MM.1S (cell line): Measurements from ENCODE around the gene MAP3K2.

ENCODE experiments used
- DNase-seq: peaks from one replicate; pipeline ENCODE4 v3.0.0-alpha.2; 2015
- H2AFZ ChIP-seq: fragments of 300-600 bp; sonication (generic); 2 replicates; pipeline ENCODE4 v1.6.0; 2016; ENCODE audit warnings: antibody characterized with exemption, low read length
- H3F3A ChIP-seq: fragments of 300-600 bp; sonication (generic); 2 replicates; pipeline ENCODE4 v1.6.1; 2016; ENCODE audit warnings: mild to moderate bottlenecking, antibody characterized with exemption, low read length, moderate library complexity, mixed read lengths; ENCODE audit not compliant: insufficient read depth
- H3K27ac ChIP-seq: fragments of 300-600 bp; sonication (generic); 2 replicates; pipeline ENCODE4 v1.5.1; 2016; ENCODE audit warnings: mild to moderate bottlenecking, low read length
- H3K27me3 ChIP-seq: fragments of 300-600 bp; sonication (generic); replicated peaks from 2 replicates; pipeline ENCODE4 v1.6.0; 2016; ENCODE audit warnings: low read length; ENCODE audit not compliant: insufficient read depth
- H3K36me3 ChIP-seq: fragments of 300-600 bp; sonication (generic); replicated peaks from 2 replicates; pipeline ENCODE4 v1.6.1; 2016; ENCODE audit warnings: mild to moderate bottlenecking, low read length, mixed read lengths; ENCODE audit not compliant: insufficient read depth
- H3K4me1 ChIP-seq: fragments of 300-600 bp; sonication (generic); 2 replicates; pipeline ENCODE4 v1.6.1; 2016; ENCODE audit warnings: low read length, mixed read lengths
- H3K4me2 ChIP-seq: fragments of 300-600 bp; sonication (generic); 2 replicates; pipeline ENCODE4 v1.6.0; 2016; ENCODE audit warnings: low read depth, low read length
- H3K4me3 ChIP-seq: fragments of 300-600 bp; sonication (generic); 2 replicates; pipeline ENCODE4 v1.5.1; 2016; ENCODE audit warnings: low read length, mixed read lengths
- H3K79me2 ChIP-seq: fragments of 300-600 bp; sonication (generic); 2 replicates; pipeline ENCODE4 v1.6.1; 2016; ENCODE audit warnings: mixed run types, low read length, mixed read lengths
- H3K9ac ChIP-seq: fragments of 300-600 bp; sonication (generic); 2 replicates; pipeline ENCODE4 v1.6.1; 2016; ENCODE audit warnings: low read length, mixed read lengths
- H3K9me2 ChIP-seq: fragments of 300-600 bp; sonication (generic); replicated peaks from 2 replicates; pipeline ENCODE4 v1.6.1; 2016; ENCODE audit warnings: mild to moderate bottlenecking, low read length, mixed read lengths; ENCODE audit not compliant: insufficient read depth
- H3K9me3 ChIP-seq: fragments of 300-600 bp; sonication (generic); replicated peaks from 2 replicates; pipeline ENCODE4 v1.6.1; 2016; ENCODE audit warnings: mild to moderate bottlenecking, low read length, mixed read lengths; ENCODE audit not compliant: insufficient read depth
- H4K20me1 ChIP-seq: fragments of 300-600 bp; sonication (generic); 2 replicates; pipeline ENCODE4 v1.6.1; 2016; ENCODE audit warnings: mild to moderate bottlenecking, low read length, moderate library complexity, mixed read lengths; ENCODE audit not compliant: insufficient read depth
- CTCF ChIP-seq: fragments of 300-600 bp; sonication (generic); IDR thresholded peaks from 2 replicates; pipeline ENCODE4 v1.5.1; 2016; ENCODE audit warnings: antibody characterized with exemption, low read length, mixed read lengths
- EZH2 ChIP-seq: fragments of 300-600 bp; sonication (generic); optimal IDR thresholded peaks from 2 replicates; pipeline ENCODE3; 2017; ENCODE audit warnings: low read depth, mild to moderate bottlenecking, antibody characterized with exemption, low read length, mixed read lengths
- EZH2phosphoT487 ChIP-seq: fragments of 300-600 bp; sonication (generic); IDR thresholded peaks from 2 replicates; pipeline ENCODE4 v1.6.1; 2018; ENCODE audit warnings: antibody characterized with exemption, low read length

Gene MAP3K2

DNA sequence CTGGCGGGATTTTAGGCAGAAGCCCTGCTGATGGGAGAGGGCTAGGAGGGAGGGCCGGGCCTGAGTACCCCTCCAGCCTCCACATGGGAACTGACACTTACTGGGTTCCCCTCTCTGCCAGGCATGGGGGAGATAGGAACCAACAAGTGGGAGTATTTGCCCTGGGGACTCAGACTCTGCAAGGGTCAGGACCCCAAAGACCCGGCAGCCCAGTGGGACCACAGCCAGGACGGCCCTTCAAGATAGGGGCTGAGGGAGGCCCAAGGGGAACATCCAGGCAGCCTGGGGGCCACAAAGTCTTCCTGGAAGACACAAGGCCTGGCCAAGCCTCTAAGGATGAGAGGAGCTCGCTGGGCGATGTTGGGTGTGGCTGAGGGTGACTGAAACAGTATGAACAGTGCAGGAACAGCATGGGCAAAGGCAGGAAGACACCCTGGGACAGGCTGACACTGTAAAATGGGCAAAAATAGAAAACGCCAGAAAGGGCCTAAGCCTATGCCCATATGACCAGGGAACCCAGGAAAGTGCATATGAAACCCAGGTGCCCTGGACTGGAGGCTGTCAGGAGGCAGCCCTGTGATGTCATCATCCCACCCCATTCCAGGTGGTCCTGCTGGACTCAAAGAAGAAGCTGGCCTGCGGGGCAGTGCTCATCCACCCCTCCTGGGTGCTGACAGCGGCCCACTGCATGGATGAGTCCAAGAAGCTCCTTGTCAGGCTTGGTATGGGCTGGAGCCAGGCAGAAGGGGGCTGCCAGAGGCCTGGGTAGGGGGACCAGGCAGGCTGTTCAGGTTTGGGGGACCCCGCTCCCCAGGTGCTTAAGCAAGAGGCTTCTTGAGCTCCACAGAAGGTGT is 39.0 kb upstream of the MAP3K2 start:
- DNase-seq, result no peak
- Histone ChIP-seq H3K4me1 (no peaks in the 10 kb centered on the region), H3K4me3 (no peak overlapping the region), H3K79me2 (no peaks in the 10 kb centered on the region), H3K9me3 (no peaks in the 10 kb centered on the region), H3K36me3 (no peaks in the 10 kb centered on the region), H3F3A (no peaks in the 10 kb centered on the region), H3K27me3 (peaks cover 5% of the 10 kb centered on the region; the same call in 1 of the 2 replicates), H2AFZ (no peak overlapping the region), H4K20me1 (no peaks in the 10 kb centered on the region), H3K9me2 (no peaks in the 10 kb centered on the region), H3K4me2 (no peak overlapping the region), H3K9ac (no peak overlapping the region), H3K27ac (no peak overlapping the region)
- TF ChIP-seq EZH2, result no peak
- no peak for TF ChIP-seq EZH2phosphoT487

DNA sequence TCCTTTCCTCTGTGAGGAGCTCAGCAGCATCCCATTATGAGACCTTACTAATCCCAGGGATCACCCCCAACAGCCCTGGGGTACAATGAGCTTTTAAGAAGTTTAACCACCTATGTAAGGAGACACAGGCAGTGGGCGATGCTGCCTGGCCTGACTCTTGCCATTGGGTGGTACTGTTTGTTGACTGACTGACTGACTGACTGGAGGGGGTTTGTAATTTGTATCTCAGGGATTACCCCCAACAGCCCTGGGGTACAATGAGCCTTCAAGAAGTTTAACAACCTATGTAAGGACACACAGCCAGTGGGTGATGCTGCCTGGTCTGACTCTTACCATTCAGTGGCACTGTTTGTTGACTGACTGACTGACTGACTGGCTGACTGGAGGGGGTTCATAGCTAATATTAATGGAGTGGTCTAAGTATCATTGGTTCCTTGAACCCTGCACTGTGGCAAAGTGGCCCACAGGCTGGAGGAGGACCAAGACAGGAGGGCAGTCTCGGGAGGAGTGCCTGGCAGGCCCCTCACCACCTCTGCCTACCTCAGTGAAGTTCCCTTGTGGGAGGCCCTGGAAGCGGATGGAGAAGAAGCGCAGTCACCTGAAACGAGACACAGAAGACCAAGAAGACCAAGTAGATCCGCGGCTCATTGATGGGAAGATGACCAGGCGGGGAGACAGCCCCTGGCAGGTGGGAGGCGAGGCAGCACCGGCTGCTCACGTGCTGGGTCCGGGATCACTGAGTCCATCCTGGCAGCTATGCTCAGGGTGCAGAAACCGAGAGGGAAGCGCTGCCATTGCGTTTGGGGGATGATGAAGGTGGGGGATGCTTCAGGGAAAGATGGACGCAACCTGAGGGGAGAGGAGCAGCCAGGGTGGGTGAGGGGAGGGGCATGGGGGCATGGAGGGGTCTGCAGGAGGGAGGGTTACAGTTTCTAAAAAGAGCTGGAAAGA is 38.0 kb upstream of the MAP3K2 start:
- no peaks in the 10 kb centered on the region for H3K4me1 ChIP-seq
- H3K27me3 ChIP-seq, result peaks cover 5% of the 10 kb centered on the region; the same call in 1 of the 2 replicates
- DNase-seq, result no peak
- no peaks in the 10 kb centered on the region for H3K79me2 ChIP-seq
- H3F3A ChIP-seq, result no peaks in the 10 kb centered on the region
- no peaks in the 10 kb centered on the region for H3K9me2 ChIP-seq
- TF ChIP-seq CTCF (no peak), EZH2 (no peak), EZH2phosphoT487 (no peak)
- H2AFZ ChIP-seq, result no peak overlapping the region
- no peak overlapping the region for H3K9ac ChIP-seq
- H3K4me3 ChIP-seq, result no peak overlapping the region
- H3K36me3 ChIP-seq, result no peaks in the 10 kb centered on the region
- H3K27ac ChIP-seq, result no peak overlapping the region
- H3K9me3 ChIP-seq, result no peaks in the 10 kb centered on the region
- H4K20me1 ChIP-seq, result no peaks in the 10 kb centered on the region
- no peak overlapping the region for H3K4me2 ChIP-seq

DNA sequence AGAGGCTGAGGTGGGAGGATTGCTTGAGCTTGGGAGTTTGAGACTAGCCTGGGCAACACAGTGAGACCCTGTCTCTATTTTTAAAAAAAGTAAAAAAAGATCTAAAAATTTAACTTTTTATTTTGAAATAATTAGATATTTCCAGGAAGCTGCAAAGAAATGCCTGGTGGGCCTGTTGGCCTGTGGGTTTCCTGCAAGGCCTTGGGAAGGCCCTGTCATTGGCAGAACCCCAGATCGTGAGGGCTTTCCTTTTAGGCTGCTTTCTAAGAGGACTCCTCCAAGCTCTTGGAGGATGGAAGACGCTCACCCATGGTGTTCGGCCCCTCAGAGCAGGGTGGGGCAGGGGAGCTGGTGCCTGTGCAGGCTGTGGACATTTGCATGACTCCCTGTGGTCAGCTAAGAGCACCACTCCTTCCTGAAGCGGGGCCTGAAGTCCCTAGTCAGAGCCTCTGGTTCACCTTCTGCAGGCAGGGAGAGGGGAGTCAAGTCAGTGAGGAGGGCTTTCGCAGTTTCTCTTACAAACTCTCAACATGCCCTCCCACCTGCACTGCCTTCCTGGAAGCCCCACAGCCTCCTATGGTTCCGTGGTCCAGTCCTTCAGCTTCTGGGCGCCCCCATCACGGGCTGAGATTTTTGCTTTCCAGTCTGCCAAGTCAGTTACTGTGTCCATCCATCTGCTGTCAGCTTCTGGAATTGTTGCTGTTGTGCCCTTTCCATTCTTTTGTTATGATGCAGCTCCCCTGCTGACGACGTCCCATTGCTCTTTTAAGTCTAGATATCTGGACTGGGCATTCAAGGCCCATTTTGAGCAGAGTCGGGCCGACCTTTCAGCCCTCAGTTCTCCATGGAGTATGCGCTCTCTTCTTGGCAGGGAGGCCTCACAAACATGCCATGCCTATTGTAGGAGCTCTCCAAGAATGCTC is 37.1 kb upstream of the MAP3K2 start:
- Histone ChIP-seq H3K4me2 (no peak overlapping the region), H2AFZ (no peak overlapping the region), H3K27me3 (peaks cover 5% of the 10 kb centered on the region; the same call in 1 of the 2 replicates), H3K36me3 (no peaks in the 10 kb centered on the region), H4K20me1 (no peaks in the 10 kb centered on the region), H3K9ac (no peak overlapping the region), H3K4me1 (no peaks in the 10 kb centered on the region), H3K27ac (no peak overlapping the region), H3K79me2 (no peaks in the 10 kb centered on the region), H3F3A (no peaks in the 10 kb centered on the region), H3K9me2 (no peaks in the 10 kb centered on the region), H3K9me3 (no peaks in the 10 kb centered on the region), H3K4me3 (no peak overlapping the region)
- TF ChIP-seq EZH2phosphoT487 (no peak), EZH2 (no peak), CTCF (no peak)
- DNase-seq, result no peak
